ENCODE measurements around the gene TBCE.

TBCE gene, protein sequence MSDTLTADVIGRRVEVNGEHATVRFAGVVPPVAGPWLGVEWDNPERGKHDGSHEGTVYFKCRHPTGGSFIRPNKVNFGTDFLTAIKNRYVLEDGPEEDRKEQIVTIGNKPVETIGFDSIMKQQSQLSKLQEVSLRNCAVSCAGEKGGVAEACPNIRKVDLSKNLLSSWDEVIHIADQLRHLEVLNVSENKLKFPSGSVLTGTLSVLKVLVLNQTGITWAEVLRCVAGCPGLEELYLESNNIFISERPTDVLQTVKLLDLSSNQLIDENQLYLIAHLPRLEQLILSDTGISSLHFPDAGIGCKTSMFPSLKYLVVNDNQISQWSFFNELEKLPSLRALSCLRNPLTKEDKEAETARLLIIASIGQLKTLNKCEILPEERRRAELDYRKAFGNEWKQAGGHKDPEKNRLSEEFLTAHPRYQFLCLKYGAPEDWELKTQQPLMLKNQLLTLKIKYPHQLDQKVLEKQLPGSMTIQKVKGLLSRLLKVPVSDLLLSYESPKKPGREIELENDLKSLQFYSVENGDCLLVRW

DNA sequence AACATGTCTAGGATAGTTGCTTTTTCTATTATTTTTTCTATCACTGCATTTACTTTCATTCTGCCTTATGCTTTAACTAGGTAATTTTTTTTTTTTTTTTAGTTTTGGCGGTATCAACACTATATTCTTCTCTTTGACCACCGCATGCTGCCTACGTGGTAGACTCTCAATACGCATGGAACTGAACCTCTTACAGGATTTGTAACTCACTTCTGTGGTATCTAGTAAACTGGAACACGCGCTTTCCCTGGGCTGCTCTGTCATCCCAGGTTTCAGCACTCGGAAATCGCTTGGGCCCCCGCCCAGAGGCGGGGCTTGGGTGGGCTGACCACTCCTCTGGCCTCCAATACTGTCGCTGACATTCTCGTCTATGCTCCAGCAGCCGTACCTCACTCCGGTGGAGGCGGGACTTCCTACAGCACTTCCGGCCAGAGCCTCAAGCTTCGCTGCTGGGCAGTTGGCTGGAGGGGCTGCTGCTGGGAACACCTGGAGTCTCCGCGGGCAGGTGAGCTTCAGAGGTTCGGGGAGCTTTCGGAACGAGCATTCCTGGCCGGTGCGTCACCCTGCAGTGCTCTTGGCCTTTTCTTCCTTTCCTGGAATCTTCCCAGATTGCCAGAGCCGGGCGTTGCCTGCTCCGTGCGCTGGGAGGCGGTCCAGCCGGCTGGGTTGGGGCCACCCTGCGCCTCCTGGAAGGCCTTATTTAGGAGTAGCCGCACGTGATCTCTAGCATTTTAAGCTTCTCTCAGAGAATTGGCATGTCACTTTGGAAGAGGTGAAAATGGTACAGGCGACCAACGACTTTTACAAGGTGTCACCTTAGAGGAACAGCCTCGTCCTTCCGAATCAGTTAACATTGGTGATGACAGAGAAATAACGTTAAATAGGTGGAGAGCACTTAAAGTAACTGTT lies at the start of gene TBCE:
Gene TBCE, plus strand, starts transcription at position 428 of the 909 bp plus-strand sequence. CDS start 12,623 bp downstream, outside the sequence.
- DNase-seq (ENCODE audit: low read depth in 3 of 3): peak; percentile 71 to 93 (median 79)

DNA sequence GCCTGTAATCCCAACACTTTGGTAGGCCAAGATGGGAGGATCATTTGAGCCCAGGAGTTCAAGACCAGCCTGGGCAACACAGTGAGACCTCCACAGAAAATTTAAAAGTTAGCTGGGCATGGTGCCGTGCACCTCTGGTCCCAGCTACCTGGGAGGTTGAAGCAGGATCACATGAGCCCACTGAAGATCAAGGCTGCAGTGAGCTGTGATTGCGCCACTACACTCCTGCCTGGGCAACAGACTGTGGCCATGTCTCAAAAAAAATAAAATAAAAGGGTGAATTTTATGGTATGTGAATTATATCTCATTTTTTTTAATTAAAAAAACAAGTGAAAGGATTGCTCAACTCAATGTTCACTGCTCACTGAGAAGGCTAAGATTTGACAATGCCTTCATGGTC lies 48.0 kb upstream of the TBCE start:
- no peak for DNase-seq (ENCODE audit: low read depth in 3 of 3)

- DNase-seq (ENCODE audit: low read depth in 3 of 3): no peak
These were observed 46.6 kb upstream of the TBCE start for GRCh38 chr1:235320521-235321179.

- DNase-seq (ENCODE audit: low read depth in 3 of 3): no peak
These were observed 42.9 kb upstream of the TBCE start for GRCh38 chr1:235324296-235324695.

GRCh38 chr1:235325139-235325538 lies 42.1 kb upstream of the TBCE start:
- DNase-seq (ENCODE audit: low read depth in 3 of 3): no peak

- no peak for DNase-seq (ENCODE audit: low read depth in 3 of 3)
These were observed 41.4 kb upstream of the TBCE start for GRCh38 chr1:235325854-235326253.

DNA sequence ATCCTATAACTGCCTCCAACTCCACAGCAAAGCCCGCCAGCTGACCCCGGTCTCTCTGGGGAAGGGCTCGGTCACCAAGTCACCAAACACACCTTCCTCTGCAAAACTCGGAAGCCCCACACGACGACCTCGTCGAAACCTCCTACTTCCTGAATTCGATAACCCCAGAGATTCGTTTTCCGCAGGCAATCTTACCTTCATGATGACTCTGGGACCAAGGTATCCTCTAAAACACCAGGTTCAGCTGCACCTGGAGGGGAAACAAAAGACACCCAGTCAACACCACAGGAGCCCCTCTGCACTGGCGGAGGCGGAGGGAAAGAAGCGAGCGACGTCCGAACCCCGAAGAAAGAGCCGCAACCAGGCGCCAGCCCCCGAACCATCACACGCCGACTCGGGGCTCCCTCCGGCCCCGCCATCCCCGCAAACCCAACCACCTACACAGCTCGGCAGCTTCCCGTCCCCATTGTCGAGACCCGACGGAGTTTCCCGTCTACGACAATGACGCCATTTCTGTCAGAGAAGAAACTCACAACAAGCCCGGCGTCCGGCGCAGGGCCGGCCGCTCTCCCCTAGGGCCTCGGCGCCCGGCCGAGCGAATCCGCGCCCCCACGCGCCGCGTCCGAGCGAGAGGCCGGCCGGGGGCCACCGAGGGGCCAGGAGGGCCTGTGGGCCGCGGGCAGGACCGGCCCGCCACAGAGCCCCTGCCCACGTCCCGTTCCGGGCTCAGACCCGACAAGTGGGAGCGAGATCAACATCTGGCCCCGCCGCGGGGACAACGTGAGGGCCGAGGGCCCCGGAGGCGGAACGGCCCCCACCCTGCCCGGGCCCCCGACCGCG lies 40.3 kb upstream of the TBCE start:
- DNase-seq (ENCODE audit: low read depth in 3 of 3): peak in 2 of 3 experiments; percentile 41 to 60

- no peak for DNase-seq (ENCODE audit: low read depth in 3 of 3)
These were observed 39.5 kb upstream of the TBCE start, which contains the start of gene ARID4B for GRCh38 chr1:235327559-235328270. TSS of gene ARID4B (minus strand) at chr1:235328179. CDS start at chr1:235326919, 1,260 bp downstream.

GRCh38 chr1:235328271-235329138 lies 38.7 kb upstream of the TBCE start, which contains the start of gene GGPS1:
TSS of gene GGPS1 (plus strand) at chr1:235328570. CDS start at chr1:235335265, 6,695 bp downstream.
- DNase-seq (ENCODE audit: low read depth in 3 of 3): peak; percentile 97 to 99 (median 99)

DNA sequence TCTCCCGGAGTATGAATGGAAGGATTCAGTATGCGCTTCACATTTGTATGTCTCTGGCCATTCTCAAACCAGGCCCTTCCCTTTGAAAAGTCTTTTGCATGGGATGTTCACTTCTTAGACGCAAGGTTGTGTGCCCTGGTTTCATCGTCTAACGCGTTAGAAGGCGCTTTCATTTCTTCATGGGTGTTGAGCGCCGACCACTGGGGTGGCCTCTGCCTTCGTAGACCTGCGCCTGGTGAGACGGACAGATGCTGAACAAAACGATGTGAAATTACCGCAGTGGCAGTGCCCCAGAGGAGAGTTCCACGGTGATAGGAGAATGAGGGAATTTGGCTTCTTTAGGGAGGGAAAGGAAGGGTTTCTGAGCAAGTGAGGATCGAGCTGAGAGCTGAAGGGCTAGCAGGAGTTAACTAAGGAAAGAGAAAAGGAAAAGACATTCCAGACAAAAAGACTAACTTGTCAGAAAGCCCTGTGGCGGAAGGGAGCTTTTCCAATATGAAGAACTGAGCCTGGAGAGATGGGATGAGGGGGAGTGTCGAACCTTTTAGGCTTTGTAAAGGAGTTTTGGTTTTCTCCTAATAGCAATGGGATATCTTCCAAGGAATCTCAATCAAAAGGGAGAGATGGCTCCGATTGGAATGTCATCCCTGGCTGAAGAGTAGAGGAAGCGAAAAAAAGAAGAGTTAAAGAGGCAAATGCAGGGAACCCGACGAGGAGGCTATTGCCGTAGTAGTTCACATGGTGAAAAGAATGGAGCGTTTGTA lies 37.9 kb upstream of the TBCE start:
- peak in 2 of 3 experiments; percentile 7 to 36 for DNase-seq (ENCODE audit: low read depth in 3 of 3)

GRCh38 chr1:235330918-235331285 lies 36.3 kb upstream of the TBCE start:
- DNase-seq (ENCODE audit: low read depth in 3 of 3): no peak

DNA sequence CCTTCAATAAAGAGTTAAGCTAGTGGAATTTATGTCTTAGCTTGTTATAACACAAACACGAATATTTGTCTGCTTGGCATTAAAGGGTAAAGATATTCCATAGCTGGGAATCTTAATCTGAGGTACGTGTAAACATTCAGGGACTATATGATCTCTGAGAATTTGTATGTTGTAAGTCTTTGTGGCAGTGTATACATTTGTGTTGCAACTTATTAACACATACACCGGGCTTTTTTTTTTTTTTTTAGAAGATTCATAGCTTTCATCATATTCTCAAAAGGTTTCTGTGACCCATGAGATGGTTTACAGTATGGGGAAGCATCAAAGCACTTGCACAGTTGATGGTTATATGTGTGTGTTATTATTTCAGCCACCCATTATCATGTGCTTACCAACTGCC lies 35.8 kb upstream of the TBCE start:
- DNase-seq (ENCODE audit: low read depth in 3 of 3): no peak

DNA sequence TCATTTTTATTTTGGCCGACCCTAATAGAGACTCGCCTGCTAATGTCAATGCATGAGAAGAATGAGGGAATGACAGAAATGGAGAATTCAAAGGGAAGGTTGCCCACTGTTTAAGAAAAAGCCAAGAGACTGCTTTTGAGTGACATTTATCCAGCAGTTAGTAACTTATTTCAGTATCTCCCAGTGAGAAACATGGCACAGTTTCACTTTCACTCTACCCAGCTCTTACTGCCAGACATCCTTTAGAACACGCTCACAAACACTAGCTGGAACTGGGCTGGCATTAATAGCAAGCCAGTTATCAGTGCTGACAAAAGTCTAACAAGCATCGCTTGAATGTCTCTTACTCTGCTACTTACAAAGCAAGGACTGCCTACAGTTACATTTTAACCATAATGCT lies 30.3 kb upstream of the TBCE start:
- no peak for DNase-seq (ENCODE audit: low read depth in 3 of 3)

GRCh38 chr1:235339746-235340145 lies 27.5 kb upstream of the TBCE start:
- no peak for DNase-seq (ENCODE audit: low read depth in 3 of 3)

DNA sequence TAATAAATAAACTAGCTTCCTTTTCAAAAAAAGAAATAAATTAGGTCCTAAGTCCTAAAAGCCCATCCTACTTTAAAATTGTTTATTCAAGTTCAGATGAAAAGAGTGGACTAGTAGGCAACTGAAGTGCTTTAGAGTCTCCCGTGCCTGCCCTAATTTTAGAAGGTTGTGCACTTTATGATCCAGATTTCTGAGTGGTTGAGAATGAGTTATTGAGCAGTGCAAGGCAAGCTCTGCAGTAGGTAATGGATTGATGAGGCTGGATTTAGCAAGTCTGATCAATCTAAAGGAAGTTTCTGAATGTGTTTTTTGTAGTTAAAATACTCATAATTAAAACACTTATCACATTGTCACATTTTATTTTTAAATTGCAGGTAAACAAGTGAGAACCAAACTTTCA lies 25.9 kb upstream of the TBCE start:
- DNase-seq (ENCODE audit: low read depth in 3 of 3): no peak

DNA sequence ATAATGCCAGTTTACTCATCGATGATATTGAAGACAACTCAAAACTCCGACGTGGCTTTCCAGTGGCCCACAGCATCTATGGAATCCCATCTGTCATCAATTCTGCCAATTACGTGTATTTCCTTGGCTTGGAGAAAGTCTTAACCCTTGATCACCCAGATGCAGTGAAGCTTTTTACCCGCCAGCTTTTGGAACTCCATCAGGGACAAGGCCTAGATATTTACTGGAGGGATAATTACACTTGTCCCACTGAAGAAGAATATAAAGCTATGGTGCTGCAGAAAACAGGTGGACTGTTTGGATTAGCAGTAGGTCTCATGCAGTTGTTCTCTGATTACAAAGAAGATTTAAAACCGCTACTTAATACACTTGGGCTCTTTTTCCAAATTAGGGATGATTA lies 25.2 kb upstream of the TBCE start:
- no peak for DNase-seq (ENCODE audit: low read depth in 3 of 3)

GRCh38 chr1:235342471-235342870 lies 24.8 kb upstream of the TBCE start:
- DNase-seq (ENCODE audit: low read depth in 3 of 3): no peak

GRCh38 chr1:235343726-235344125 lies 23.5 kb upstream of the TBCE start:
- DNase-seq (ENCODE audit: low read depth in 3 of 3): no peak
